HFFc6 (cell line): ENCODE results near the gene PARVA. TPM values are rescaled to one million over a fixed set of nuclear protein-coding genes. Genes with fewer than 3 reads are reported as not detected.
"Not testable (repeated sequence)": the region's sequence is repeated elsewhere in the genome, so short reads cannot be mapped to it uniquely, and the experiment has no call there.

Experiments used
- DNase-seq: peaks from one replicate; pipeline ENCODE4 v3.0.0-alpha.2; 2018
- H3K27ac Mint-ChIP-seq: 2 replicates; pipeline ENCODE4 v1.8.0; 2020; ENCODE audit warnings: mild to moderate bottlenecking, mixed read lengths
- H3K27me3 Mint-ChIP-seq: 2 replicates; pipeline ENCODE4 v1.8.0; 2021; ENCODE audit warnings: mild to moderate bottlenecking, moderate library complexity, mixed read lengths; ENCODE audit not compliant: insufficient read depth
- H3K36me3 Mint-ChIP-seq: 2 replicates; pipeline ENCODE4 v1.8.0; 2021; ENCODE audit warnings: low read depth, mixed read lengths
- H3K4me1 Mint-ChIP-seq: 2 replicates; pipeline ENCODE4 v1.8.0; 2020; ENCODE audit warnings: low read depth, mixed read lengths
- H3K4me3 Mint-ChIP-seq: 2 replicates; pipeline ENCODE4 v1.8.0; 2020; ENCODE audit warnings: mild to moderate bottlenecking, moderate library complexity, mixed read lengths
- H3K9me3 Mint-ChIP-seq: 2 replicates; pipeline ENCODE4 v1.8.0; 2020; ENCODE audit warnings: mild to moderate bottlenecking, mixed read lengths
- total RNA-seq, 6 experiments: library from RNA; stranded (reverse); fragmentation: NEBNext Ultra II Directional; extraction: Animal tissue kit (Norgen Biotek cat#: 25700); gene quantifications; 2 replicates in 1 of 6; 3 replicates in 5 of 6; pipeline ENCODE4 v1.2.3, GENCODE V29; 2021
- TF ChIP-seq, protein P1 (sequence below): fragments of 200-600 bp; sonication (generic); IDR thresholded peaks from 2 replicates; pipeline ENCODE4 v1.5.0; 2021; ENCODE audit warnings: antibody characterized with exemption, mild to moderate bottlenecking

PARVA gene
- total RNA-seq, 6 experiments from 2014 or later: 150 to 237 (median 184) TPM

DNA sequence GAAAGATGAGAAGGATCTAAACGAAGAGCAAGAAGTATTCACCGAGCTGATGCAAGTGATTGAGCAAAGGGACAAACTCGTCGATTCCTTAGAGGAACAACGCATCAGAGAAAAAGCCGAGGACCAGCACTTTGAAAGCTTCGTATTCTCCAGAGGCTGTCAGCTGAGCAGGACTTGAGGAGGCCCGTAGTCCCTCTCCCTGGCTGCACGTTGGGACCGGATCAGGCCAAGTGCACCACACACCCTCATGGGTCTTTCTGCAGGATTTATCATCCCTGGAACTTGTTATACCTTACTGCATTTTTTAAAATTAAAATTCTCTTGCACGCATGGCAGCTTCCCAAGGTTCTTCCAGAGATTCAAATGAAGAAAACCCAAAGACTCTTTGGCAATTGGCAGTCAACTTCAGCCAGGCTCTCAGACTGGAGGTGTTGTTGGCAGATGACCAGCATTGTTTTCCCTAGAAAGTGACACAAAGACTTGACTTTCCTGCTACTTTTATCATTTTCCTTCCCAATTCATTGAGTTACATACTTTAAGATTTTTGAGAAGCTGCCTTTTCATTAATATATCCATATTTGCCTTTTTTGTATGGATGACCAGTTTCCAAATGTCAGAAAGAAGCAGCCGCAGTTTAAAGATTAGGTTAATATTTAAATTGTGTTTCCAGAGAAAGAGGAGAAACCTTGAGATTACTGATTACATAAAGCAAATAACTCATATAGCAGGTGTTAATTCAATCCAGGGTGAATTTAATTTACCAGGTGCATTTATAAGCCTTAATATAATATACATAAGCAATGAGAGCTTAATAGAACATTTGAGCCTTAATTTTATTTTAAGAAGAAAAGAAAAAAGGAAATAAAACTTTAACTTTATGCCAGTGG is 18.8 kb upstream of the PARVA start:
- TF ChIP-seq, protein P1, sequence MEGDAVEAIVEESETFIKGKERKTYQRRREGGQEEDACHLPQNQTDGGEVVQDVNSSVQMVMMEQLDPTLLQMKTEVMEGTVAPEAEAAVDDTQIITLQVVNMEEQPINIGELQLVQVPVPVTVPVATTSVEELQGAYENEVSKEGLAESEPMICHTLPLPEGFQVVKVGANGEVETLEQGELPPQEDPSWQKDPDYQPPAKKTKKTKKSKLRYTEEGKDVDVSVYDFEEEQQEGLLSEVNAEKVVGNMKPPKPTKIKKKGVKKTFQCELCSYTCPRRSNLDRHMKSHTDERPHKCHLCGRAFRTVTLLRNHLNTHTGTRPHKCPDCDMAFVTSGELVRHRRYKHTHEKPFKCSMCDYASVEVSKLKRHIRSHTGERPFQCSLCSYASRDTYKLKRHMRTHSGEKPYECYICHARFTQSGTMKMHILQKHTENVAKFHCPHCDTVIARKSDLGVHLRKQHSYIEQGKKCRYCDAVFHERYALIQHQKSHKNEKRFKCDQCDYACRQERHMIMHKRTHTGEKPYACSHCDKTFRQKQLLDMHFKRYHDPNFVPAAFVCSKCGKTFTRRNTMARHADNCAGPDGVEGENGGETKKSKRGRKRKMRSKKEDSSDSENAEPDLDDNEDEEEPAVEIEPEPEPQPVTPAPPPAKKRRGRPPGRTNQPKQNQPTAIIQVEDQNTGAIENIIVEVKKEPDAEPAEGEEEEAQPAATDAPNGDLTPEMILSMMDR: no peak
- Mint-ChIP-seq H3K27ac (no peak overlapping the region), H3K9me3 (no peaks in the 10 kb centered on the region), H3K4me3 (no peak overlapping the region), H3K27me3 (no peaks in the 10 kb centered on the region; the same call in 1 of the 2 replicates), H3K36me3 (no peaks in the 10 kb centered on the region), H3K4me1 (peaks cover 18% of the 10 kb centered on the region)
- no peak for DNase-seq

DNA sequence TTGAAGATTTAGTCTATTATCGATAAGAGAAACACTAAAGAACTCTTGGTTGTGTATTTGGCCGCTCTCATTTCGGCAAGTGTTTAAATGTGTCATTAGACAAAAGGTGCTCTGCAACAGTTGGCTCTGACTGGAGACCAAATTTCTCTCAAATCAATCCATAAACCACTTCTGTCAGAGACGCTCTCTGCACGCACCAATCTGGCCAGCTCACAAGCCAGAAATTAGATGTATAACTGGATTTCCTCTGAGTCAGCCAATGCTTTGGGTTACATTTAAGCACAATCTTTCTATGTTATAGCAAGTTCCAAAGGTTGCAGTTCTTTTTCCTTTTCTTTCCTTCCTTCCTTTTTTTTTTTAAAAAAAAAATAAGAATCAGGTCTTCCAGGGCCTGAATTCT is 17.6 kb upstream of the PARVA start:
- DNase-seq: peak; percentile 25
- Mint-ChIP-seq H3K27me3 (no peaks in the 10 kb centered on the region; the same call in 1 of the 2 replicates), H3K36me3 (no peaks in the 10 kb centered on the region), H3K27ac (no peak overlapping the region), H3K4me3 (no peak overlapping the region), H3K9me3 (no peaks in the 10 kb centered on the region), H3K4me1 (peaks cover 18% of the 10 kb centered on the region)
- TF ChIP-seq, protein P1: no peak

DNA sequence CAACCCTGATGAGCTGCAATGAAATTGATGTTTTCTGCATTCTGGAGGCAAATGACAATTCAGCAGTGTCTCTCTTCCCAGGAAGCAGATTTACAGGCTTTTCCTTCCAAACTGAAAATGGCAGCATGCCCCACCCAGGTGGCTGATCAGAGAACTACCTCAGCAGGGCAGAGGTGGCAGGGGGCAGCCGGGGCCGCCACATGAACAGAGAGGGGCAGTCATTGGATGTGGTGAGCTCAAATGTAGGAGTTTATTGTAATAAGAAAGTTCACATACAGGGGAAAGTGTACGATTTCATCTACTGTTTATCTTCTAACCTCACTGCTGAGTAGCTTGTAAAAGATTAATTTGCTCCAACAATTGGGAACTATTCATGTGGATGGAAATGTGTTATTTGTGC is 15.7 kb upstream of the PARVA start:
- Mint-ChIP-seq H3K9me3 (no peaks in the 10 kb centered on the region), H3K27me3 (no peaks in the 10 kb centered on the region; the same call in 1 of the 2 replicates), H3K4me1 (peaks cover 18% of the 10 kb centered on the region), H3K4me3 (no peak overlapping the region), H3K36me3 (no peaks in the 10 kb centered on the region), H3K27ac (no peak overlapping the region)
- TF ChIP-seq, protein P1: no peak
- DNase-seq: no peak

DNA sequence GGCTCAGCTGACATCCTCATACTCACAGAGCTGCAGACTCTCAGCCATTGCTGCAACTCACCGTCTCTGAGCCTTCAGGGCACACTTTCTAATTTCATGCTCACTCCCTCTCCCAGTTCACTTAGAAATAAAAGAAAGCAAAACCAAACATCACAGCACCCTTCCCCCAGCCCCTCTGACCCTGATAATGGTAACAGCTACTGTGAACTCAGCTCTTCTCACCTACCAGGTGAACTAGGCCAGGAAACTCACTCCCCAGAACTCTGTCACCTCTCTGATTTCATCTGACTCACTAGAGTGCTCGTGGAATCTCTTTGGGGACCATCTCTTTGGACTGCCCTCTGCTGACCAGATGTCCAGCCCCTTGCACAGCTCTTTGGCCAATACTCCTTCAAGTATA is 14.5 kb upstream of the PARVA start:
- TF ChIP-seq, protein P1: peak; percentile 14; the same call in 1 of the 2 replicates
- Mint-ChIP-seq H3K27me3 (no peaks in the 10 kb centered on the region; the same call in 1 of the 2 replicates), H3K4me3 (no peak overlapping the region), H3K27ac (no peak overlapping the region), H3K36me3 (no peaks in the 10 kb centered on the region), H3K4me1 (peaks cover 18% of the 10 kb centered on the region), H3K9me3 (no peaks in the 10 kb centered on the region)
- DNase-seq: no peak

DNA sequence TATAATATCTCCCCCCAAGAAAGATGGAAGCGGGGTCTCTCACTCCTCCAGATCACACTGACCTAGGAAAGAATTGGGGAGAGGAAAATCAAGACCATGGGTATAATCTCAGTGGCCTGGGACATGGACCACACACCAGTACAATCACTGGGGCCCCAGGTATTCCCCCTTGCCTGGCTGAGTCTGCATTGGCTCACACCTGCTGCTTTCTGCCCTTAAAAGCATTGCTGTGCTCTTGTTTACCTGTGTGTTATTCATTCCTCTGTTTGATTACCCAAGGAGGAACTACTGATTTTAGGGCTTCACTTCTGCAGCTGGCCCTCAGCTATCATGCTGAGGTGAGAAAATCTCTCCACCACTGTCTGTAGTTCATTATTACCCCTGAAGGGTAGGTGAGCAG is 14.0 kb upstream of the PARVA start:
- Mint-ChIP-seq H3K4me1 (peaks cover 18% of the 10 kb centered on the region), H3K36me3 (no peaks in the 10 kb centered on the region), H3K27me3 (peaks cover under 1% of the 10 kb centered on the region), H3K9me3 (no peaks in the 10 kb centered on the region), H3K4me3 (no peak overlapping the region), H3K27ac (no peak overlapping the region)
- no peak for DNase-seq
- TF ChIP-seq, protein P1: no peak; the same call in 1 of the 2 replicates

DNA sequence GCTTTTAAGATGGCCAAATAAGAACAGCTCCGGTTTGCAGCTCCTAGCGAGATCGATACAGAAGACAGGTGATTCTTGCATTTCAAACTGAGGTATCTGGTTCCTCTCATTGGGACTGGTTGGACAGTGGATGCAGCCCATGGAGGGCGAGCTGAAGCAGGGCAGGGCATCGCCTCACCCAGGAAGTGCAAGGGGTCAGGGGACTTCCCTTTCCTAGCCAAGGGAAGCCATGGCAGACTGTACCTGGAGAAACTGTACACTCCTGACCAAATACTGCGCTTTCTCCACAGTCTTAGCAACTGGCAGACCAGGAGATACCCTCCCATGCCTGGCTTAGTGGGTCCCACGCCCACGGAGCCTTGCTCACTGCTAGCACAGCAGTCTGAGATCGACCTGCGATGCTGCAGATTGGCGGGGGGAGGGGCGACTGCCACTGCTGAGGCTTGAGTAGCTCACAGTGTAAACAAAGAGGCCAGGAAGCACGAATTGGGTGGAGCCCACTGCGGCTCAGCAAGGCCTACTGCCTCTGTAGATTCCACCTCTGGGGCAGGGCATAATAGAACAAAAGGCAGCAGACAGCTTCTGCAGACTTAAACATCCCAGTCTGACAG is 11.3 kb upstream of the PARVA start:
- not testable (repeated sequence) for H3K27ac Mint-ChIP-seq, H3K36me3 Mint-ChIP-seq, DNase-seq, H3K4me3 Mint-ChIP-seq, H3K27me3 Mint-ChIP-seq, H3K9me3 Mint-ChIP-seq, H3K4me1 Mint-ChIP-seq

DNA sequence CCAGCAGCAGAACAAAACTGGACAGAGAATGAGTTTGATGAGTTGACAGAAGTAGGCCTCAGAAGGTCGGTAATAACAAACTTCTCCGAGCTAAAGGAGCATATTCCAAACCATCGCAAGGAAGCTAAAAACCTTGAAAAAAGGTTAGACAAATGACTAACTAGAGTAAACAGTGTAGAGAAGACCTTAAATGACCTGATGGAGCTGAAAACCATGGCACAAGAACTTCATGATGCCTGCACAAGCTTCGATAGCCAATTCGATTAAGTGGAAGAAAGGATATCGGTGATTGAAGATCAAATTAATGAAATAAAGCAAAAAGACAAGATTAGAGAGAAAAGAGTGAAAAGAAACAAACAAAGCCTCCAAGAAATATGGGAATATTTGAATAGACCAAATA is 10.3 kb upstream of the PARVA start:
- H3K27ac Mint-ChIP-seq, H3K27me3 Mint-ChIP-seq, H3K9me3 Mint-ChIP-seq, DNase-seq, H3K4me3 Mint-ChIP-seq, H3K36me3 Mint-ChIP-seq, H3K4me1 Mint-ChIP-seq: not testable (repeated sequence)
